VCaP (cell line): ENCODE measurements around the gene EVI5L.

Experiments used
- H3K27ac ChIP-seq: fragments of 450-650 bp; 2 replicates; pipeline ENCODE4 v1.5.1; 2017
- CTCF ChIP-seq: fragments of 450-650 bp; conservative IDR thresholded peaks from 2 replicates; pipeline ENCODE4 v1.5.1; 2017; ENCODE audit warnings: mild to moderate bottlenecking, moderate library complexity

Gene EVI5L

GRCh38 chr19:7852851-7853769, 23.1 kb downstream of the EVI5L start:
- peak overlapping the region; percentile 47 for H3K27ac ChIP-seq
- peak; percentile 85 for TF ChIP-seq CTCF

- peak overlapping the region; percentile 47 for H3K27ac ChIP-seq
- TF ChIP-seq CTCF = no peak
These were observed 23.7 kb downstream of the EVI5L start for GRCh38 chr19:7853770-7854128.

- H3K27ac ChIP-seq = no peak overlapping the region
- no peak for TF ChIP-seq CTCF
These were observed 25.5 kb downstream of the EVI5L start for GRCh38 chr19:7855426-7856108.

- no peak for TF ChIP-seq CTCF
- H3K27ac ChIP-seq = no peak overlapping the region
These were observed 26.1 kb downstream of the EVI5L start for GRCh38 chr19:7856109-7856591.

GRCh38 chr19:7856679-7857663, 27.0 kb downstream of the EVI5L start:
- no peak for TF ChIP-seq CTCF
- no peak overlapping the region for H3K27ac ChIP-seq

- TF ChIP-seq CTCF = no peak
- no peak overlapping the region for H3K27ac ChIP-seq
These were observed 27.7 kb downstream of the EVI5L start for GRCh38 chr19:7857727-7858108.
